ENCODE measurements around the gene SYT6.

DNA sequence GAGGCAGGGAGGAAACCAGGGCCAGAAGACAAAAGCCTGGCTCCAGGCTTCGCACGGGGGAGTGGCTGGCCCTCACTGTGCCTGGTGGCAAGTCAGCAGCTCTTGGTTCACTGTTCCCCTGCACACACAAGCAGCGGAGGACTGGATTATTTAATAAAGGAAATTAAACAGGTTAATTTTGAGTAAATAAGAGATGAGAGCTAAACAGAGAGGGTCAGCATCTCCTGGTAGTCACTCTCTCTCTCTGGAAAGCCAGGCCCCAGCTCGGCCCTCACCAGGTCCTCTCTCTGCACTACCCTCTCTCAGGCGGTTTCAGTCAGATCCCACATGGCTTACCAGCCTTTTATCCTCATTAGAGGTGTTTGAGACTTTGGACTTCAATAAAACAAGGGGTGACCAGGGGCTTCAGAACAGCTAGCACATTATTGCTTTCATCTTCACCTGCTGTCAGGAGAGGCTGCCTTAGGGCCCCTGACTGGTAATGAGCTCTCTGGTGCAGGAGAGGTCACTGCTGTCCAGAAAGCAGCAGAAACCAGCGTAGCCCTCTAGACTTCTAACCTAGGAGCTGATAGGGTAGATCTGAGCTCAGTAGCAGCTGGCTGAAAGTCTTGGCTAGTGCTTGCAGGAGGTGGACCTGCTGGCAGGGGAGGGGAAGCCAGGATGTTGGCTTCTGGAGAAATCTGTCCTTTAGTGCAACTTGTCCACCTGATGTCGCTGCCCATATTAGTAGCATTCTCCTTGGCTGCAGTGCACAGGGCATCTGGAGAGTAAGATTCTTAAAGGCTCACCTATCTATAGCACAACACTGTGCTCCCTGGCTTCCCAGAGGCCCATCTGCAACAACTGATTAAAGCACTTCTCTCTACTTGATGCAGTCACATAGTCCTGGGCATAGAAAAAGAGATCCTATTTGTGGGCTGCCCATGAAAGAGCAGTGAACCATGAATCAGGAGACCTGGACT, 45.9 kb downstream of the SYT6 start:
- TF ChIP-seq, protein P1, sequence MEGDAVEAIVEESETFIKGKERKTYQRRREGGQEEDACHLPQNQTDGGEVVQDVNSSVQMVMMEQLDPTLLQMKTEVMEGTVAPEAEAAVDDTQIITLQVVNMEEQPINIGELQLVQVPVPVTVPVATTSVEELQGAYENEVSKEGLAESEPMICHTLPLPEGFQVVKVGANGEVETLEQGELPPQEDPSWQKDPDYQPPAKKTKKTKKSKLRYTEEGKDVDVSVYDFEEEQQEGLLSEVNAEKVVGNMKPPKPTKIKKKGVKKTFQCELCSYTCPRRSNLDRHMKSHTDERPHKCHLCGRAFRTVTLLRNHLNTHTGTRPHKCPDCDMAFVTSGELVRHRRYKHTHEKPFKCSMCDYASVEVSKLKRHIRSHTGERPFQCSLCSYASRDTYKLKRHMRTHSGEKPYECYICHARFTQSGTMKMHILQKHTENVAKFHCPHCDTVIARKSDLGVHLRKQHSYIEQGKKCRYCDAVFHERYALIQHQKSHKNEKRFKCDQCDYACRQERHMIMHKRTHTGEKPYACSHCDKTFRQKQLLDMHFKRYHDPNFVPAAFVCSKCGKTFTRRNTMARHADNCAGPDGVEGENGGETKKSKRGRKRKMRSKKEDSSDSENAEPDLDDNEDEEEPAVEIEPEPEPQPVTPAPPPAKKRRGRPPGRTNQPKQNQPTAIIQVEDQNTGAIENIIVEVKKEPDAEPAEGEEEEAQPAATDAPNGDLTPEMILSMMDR (IDR thresholded peaks at IDR 0.05; ENCODE audit: insufficient read depth, low read length, poor library complexity, severe bottlenecking) = no peak
- no peak for TF ChIP-seq EZH2phosphoT487 (conservative IDR thresholded peaks at IDR 0.05; ENCODE audit: low read length)

Data from SU-DHL-6 (cell line).